ENCODE measurements around the gene SYT15.
A peak's percentile ranks its signal among the peaks of the same experiment; 100 is the strongest.

The SYT15 gene

GRCh38 chr10:46546591-46547540, 32.1 kb upstream of the SYT15 start:
- H3K4me1 ChIP-seq (ENCODE audit: control insufficient read depth, insufficient read depth, low read length): peaks cover 30% of the 10 kb centered on the region
- no peak overlapping the region for H3K9ac ChIP-seq (ENCODE audit: low read length in 2 of 2)
- H3K36me3 ChIP-seq (ENCODE audit: control insufficient read depth in 2 of 2, insufficient read depth in 2 of 2, low read length in 2 of 2): no peaks in the 10 kb centered on the region
- H3K9me3 ChIP-seq (ENCODE audit: control insufficient read depth in 2 of 2, low read length in 2 of 2): no peaks in the 10 kb centered on the region
- no peak overlapping the region for H3K4me3 ChIP-seq (ENCODE audit: low read length in 2 of 2)
- H3K27me3 ChIP-seq (ENCODE audit: control insufficient read depth in 1 of 2, insufficient read depth in 2 of 2, low read length in 2 of 2): peaks cover 2 to 62% of the 10 kb centered on the region in 2 donors
- peak overlapping the region; percentile 11 for H3K27ac ChIP-seq (ENCODE audit: low read length)

DNA sequence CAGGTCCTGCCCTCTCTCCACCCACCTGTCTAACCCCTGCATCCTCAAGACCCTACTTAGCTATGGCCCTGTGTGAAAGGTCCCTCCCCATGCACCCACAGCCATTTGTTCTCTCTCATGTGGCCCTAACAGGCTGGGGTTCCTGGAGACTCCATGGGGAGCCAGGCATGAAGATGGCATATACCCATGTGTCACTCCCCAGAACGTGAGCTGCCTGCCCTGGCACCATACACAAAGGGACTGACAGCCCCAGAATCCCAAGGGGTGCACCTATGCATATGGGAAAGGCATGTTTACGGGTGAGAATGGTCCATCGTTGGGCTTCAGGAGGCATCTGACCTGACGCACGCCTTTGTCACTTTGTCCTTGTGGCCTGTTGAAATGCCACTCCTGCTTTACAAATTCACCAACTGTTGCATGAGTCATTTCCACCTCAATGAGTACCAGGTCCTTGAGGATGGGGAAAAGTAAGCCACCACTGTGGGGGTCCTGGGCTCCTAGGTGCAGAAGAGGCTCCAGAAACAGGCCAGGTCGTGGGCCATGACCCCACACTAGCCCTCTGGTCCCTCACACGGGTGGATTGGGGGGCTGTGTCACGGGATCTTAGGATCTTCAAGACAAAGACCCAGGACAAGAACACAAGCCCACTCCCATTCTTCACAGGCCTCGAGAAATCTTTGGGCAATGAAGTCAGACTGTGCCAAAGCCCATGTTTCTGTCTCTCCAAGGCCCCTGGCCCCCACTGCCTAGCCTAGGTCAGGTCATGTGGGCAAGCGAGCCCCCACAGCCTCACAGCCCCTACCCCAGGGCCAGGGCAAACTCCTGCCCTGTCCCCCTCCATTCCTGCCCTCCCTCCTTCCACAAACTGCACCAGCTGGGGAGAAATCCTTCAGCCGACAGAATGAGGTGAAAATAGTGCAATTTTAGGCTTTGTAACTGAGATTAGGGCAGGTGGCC, 31.1 kb upstream of the SYT15 start:
- peak overlapping the region; percentile 31 for H3K27ac ChIP-seq (ENCODE audit: low read length)
- H3K9me3 ChIP-seq (ENCODE audit: control insufficient read depth in 2 of 2, low read length in 2 of 2): no peaks in the 10 kb centered on the region
- peaks cover 29% of the 10 kb centered on the region for H3K4me1 ChIP-seq (ENCODE audit: control insufficient read depth, insufficient read depth, low read length)
- peak overlapping the region in 1 of 2 donors; percentile 42 for H3K9ac ChIP-seq (ENCODE audit: low read length in 2 of 2)
- no peak overlapping the region for H3K4me3 ChIP-seq (ENCODE audit: low read length in 2 of 2)
- H3K27me3 ChIP-seq (ENCODE audit: control insufficient read depth in 1 of 2, insufficient read depth in 2 of 2, low read length in 2 of 2): peaks cover 7 to 65% of the 10 kb centered on the region in 2 donors
- no peaks in the 10 kb centered on the region for H3K36me3 ChIP-seq (ENCODE audit: control insufficient read depth in 2 of 2, insufficient read depth in 2 of 2, low read length in 2 of 2)

DNA sequence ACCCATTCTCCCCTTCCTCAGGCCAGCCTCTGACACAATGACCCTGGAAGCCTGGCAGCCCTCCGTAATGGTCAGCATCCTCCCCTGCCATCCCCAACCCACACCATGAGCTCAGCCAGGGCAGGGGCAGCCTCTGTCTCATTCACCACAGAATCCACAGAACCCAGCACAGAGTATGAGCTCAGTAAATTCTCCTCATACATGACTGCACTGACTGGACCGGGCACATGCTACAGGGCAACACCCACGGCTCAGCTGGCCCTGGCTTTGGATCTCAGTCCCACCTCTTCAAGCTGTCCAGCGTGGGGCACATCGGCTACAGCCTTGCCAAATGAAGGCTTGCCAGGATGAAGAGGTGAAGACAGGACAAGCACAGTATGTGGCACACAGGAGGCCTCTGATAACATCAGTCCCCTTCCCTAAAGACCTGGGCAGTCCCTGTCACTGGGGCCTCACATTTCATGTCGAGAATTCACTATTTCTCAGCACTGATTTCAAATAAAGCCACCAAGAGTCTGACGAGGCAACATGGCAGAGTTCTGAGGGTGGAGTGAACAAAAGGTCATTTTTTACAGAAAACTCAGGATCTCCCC, 30.3 kb upstream of the SYT15 start:
- no peak overlapping the region for H3K4me3 ChIP-seq (ENCODE audit: low read length in 2 of 2)

DNA sequence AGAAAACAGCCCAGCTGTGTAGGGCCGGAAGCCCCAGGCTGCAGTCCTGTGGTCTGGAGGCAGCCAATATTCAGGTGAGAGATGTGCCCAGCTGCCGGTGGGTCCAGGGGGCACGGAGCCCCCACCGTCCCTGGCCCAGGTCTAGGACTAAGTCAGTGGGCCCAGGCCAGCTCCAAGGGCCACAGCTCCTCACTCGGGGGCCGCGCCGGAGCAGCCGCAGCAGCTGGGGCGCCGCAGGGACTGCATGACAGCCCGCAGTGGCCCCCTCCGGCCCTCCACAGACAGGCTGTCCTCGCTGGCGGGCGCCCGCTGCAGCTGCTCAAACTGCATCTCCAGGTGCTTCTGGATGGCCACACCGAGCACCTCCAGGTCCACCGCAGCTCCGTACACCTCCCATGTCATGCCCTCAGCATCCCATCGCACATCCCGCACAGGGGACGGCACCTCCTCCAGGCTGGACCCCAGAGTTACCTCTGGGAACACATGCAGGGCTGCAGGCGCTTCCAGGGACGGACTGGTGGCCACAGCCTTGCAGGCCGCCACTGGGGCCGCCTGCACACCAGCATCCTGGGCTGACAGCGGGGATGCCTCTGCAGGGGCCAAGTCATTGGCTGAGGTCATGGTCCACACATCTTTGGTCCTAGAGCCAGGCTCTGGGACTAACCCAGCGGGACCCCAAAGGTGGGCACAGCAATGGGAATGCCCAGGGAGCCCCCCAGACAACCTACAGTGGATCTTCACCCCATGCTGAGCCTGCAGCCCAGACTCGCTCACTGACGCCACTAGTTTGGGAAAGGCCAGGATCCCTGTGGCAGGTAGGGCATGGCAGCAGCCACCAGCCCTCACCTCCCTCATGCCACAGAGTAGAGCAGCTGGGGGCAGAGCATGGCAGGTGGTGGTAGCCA, 29.5 kb upstream of the SYT15 start:
- Histone ChIP-seq H3K27me3 (ENCODE audit: control insufficient read depth in 1 of 2, insufficient read depth in 2 of 2, low read length in 2 of 2) (peaks cover 13 to 73% of the 10 kb centered on the region in 2 donors), H3K9me3 (ENCODE audit: control insufficient read depth in 2 of 2, low read length in 2 of 2) (no peaks in the 10 kb centered on the region), H3K27ac (ENCODE audit: low read length) (no peak overlapping the region), H3K36me3 (ENCODE audit: control insufficient read depth in 2 of 2, insufficient read depth in 2 of 2, low read length in 2 of 2) (peaks cover 0 to 2% of the 10 kb centered on the region in 2 donors), H3K9ac (ENCODE audit: low read length in 2 of 2) (no peak overlapping the region), H3K4me1 (ENCODE audit: control insufficient read depth, insufficient read depth, low read length) (peaks cover 19% of the 10 kb centered on the region), H3K4me3 (ENCODE audit: low read length in 2 of 2) (no peak overlapping the region)

More for the DNA sequence above, 30.3 kb upstream of the SYT15 start:
- peaks cover 22% of the 10 kb centered on the region for H3K4me1 ChIP-seq (ENCODE audit: control insufficient read depth, insufficient read depth, low read length)
- H3K9me3 ChIP-seq (ENCODE audit: control insufficient read depth in 2 of 2, low read length in 2 of 2): no peaks in the 10 kb centered on the region
- peaks cover 7 to 65% of the 10 kb centered on the region in 2 donors for H3K27me3 ChIP-seq (ENCODE audit: control insufficient read depth in 1 of 2, insufficient read depth in 2 of 2, low read length in 2 of 2)
- peak overlapping the region in 1 of 2 donors; percentile 42 for H3K9ac ChIP-seq (ENCODE audit: low read length in 2 of 2)
- H3K27ac ChIP-seq (ENCODE audit: low read length): no peak overlapping the region
- peaks cover 0 to 2% of the 10 kb centered on the region in 2 donors for H3K36me3 ChIP-seq (ENCODE audit: control insufficient read depth in 2 of 2, insufficient read depth in 2 of 2, low read length in 2 of 2)

DNA sequence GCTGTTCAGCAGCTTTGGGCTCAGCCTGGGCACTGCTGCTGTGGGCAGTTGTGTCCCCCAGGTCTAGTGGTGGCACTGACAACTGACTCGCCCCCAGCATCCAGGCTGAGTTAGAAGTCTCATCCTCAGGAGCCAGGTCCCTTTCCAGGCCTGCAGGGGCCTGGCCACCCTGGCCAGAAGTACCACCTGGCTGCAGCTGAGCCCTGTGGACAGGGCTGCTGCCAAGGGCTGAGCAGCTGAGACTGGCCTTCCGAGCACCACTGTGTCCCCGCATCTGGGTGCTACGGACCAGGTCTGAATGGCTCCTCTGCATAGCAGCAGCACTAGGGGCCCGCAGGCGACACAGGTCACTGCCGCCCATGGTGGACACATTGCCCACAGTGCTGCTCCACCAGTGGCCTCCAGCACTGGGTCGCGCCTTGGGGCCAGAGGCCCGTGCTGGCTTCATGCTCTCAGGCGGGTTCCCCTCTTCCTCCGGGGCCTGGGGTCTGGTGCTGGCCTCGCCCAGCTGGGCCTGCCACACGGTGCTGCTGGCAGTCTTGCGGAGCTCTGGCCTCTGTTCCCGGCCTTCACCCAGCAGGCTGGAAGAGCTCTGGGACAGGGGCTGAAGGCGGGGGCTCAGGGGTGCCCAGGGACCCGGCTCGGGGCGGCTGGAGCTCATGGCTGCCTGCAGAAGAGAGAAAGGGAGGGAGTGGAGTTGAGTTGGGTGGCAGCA, 28.7 kb upstream of the SYT15 start:
- H3K4me1 ChIP-seq (ENCODE audit: control insufficient read depth, insufficient read depth, low read length): peaks cover 11% of the 10 kb centered on the region
- H3K27me3 ChIP-seq (ENCODE audit: control insufficient read depth in 1 of 2, insufficient read depth in 2 of 2, low read length in 2 of 2): peaks cover 17 to 74% of the 10 kb centered on the region in 2 donors

GRCh38 chr10:46550795-46551700, 27.9 kb upstream of the SYT15 start:
- H3K27ac ChIP-seq (ENCODE audit: low read length): no peak overlapping the region
- peaks cover 0 to 2% of the 10 kb centered on the region in 2 donors for H3K36me3 ChIP-seq (ENCODE audit: control insufficient read depth in 2 of 2, insufficient read depth in 2 of 2, low read length in 2 of 2)
- peak overlapping the region in 1 of 2 donors; percentile 5 for H3K9ac ChIP-seq (ENCODE audit: low read length in 2 of 2)
- no peak overlapping the region for H3K4me3 ChIP-seq (ENCODE audit: low read length in 2 of 2)
- no peaks in the 10 kb centered on the region for H3K9me3 ChIP-seq (ENCODE audit: control insufficient read depth in 2 of 2, low read length in 2 of 2)
- H3K27me3 ChIP-seq (ENCODE audit: control insufficient read depth in 1 of 2, insufficient read depth in 2 of 2, low read length in 2 of 2): peaks cover 25 to 75% of the 10 kb centered on the region in 2 donors
- H3K4me1 ChIP-seq (ENCODE audit: control insufficient read depth, insufficient read depth, low read length): peaks cover 10% of the 10 kb centered on the region

More for the DNA sequence above, 28.7 kb upstream of the SYT15 start:
- H3K27ac ChIP-seq (ENCODE audit: low read length): no peak overlapping the region
- H3K9me3 ChIP-seq (ENCODE audit: control insufficient read depth in 2 of 2, low read length in 2 of 2): no peaks in the 10 kb centered on the region
- no peak overlapping the region for H3K9ac ChIP-seq (ENCODE audit: low read length in 2 of 2)
- H3K4me3 ChIP-seq (ENCODE audit: low read length in 2 of 2): no peak overlapping the region
- peaks cover 0 to 2% of the 10 kb centered on the region in 2 donors for H3K36me3 ChIP-seq (ENCODE audit: control insufficient read depth in 2 of 2, insufficient read depth in 2 of 2, low read length in 2 of 2)

GRCh38 chr10:46551701-46552525, 27.0 kb upstream of the SYT15 start:
- Histone ChIP-seq H3K4me3 (ENCODE audit: low read length in 2 of 2) (no peak overlapping the region), H3K27me3 (ENCODE audit: control insufficient read depth in 1 of 2, insufficient read depth in 2 of 2, low read length in 2 of 2) (peaks cover 34 to 80% of the 10 kb centered on the region in 2 donors), H3K4me1 (ENCODE audit: control insufficient read depth, insufficient read depth, low read length) (peaks cover 19% of the 10 kb centered on the region), H3K9me3 (ENCODE audit: control insufficient read depth in 2 of 2, low read length in 2 of 2) (no peaks in the 10 kb centered on the region), H3K36me3 (ENCODE audit: control insufficient read depth in 2 of 2, insufficient read depth in 2 of 2, low read length in 2 of 2) (peaks cover 0 to 2% of the 10 kb centered on the region in 2 donors), H3K27ac (ENCODE audit: low read length) (no peak overlapping the region), H3K9ac (ENCODE audit: low read length in 2 of 2) (no peak overlapping the region)

DNA sequence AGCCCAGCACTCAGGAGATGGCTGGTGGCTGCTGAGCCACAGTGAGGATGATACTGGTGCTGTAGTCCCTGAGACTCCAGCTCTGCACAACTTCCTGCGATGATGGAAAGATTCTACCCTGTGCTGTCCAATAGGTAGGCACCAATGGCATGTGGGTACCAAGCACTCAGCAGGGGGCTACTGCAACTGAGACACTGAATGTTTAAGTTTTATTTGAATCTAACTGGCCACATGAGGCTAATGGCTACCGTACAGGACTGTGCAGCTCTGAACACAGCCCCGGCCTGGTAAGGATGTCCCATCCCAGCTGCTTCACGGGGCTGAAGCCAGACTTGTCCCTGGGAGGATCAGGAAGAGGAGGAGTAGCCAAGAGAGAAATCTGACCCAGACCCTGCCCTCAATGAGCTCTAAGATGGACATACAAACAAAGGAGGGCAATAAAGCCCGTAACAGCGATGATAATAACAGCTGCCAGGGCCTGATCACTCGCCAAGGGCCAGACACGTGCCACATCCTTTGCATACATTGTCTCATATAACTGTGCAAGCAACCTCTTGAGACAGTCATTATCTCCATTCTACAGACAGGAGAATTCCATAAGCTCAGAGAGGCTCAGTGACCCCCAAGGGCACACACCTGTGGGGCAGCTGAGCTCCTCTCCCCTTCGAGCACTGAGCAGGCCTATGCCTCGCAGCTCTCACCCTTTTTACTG, 26.2 kb upstream of the SYT15 start:
- peaks cover 41 to 82% of the 10 kb centered on the region in 2 donors for H3K27me3 ChIP-seq (ENCODE audit: control insufficient read depth in 1 of 2, insufficient read depth in 2 of 2, low read length in 2 of 2)
- H3K4me3 ChIP-seq (ENCODE audit: low read length in 2 of 2): no peak overlapping the region
- peak overlapping the region in 1 of 2 donors; percentile 36 for H3K9ac ChIP-seq (ENCODE audit: low read length in 2 of 2)
- H3K36me3 ChIP-seq (ENCODE audit: control insufficient read depth in 2 of 2, insufficient read depth in 2 of 2, low read length in 2 of 2): peaks cover 0 to 2% of the 10 kb centered on the region in 2 donors
- H3K27ac ChIP-seq (ENCODE audit: low read length): no peak overlapping the region
- H3K4me1 ChIP-seq (ENCODE audit: control insufficient read depth, insufficient read depth, low read length): peaks cover 22% of the 10 kb centered on the region
- H3K9me3 ChIP-seq (ENCODE audit: control insufficient read depth in 2 of 2, low read length in 2 of 2): no peaks in the 10 kb centered on the region
